ENCODE results near the gene ZNF491.

- TF ChIP-seq CTCF (optimal IDR thresholded peaks at IDR 0.05 in 1 of 3, IDR thresholded peaks at IDR 0.05 in 1 of 3, conservative IDR thresholded peaks at IDR 0.05 in 1 of 3; ENCODE audit: extremely low read depth in 1 of 3, insufficient read depth in 2 of 3, low read length in 3 of 3): no peak
- no peak for TF ChIP-seq EZH2 (IDR thresholded peaks at IDR 0.05; ENCODE audit: low read length)
These were observed 49.9 kb downstream of the ZNF491 start for GRCh38 chr19:11848200-11848593.
